Sigmoid colon (tissue), 7 donors: ENCODE data around the gene USHBP1. TPM values are rescaled to one million over a fixed set of nuclear protein-coding genes. Genes with fewer than 3 reads are reported as not detected.
A peak's percentile ranks its signal among the peaks of the same experiment; 100 is the strongest.

Experiments used
- DNase-seq: peaks from one replicate; pipeline ENCODE4 v3.0.0-alpha.2; 2019
- H3K27ac ChIP-seq, 4 donors: fragments of 200-600 bp; sonication (generic); one replicate each; pipeline ENCODE4 v1.5.1; 2016 to 2019; ENCODE audit warnings: mild to moderate bottlenecking in 1 of 4
- H3K27me3 ChIP-seq, 3 donors: fragments of 200-600 bp; sonication (generic); one replicate each; pipeline ENCODE4 v1.5.1; 2019; ENCODE audit warnings: mild to moderate bottlenecking in 1 of 3
- H3K36me3 ChIP-seq, 4 donors: fragments of 200-600 bp; sonication (generic); one replicate each; pipeline ENCODE4 v1.5.1; 2016 to 2019
- H3K4me1 ChIP-seq, 4 donors: fragments of 200-600 bp; sonication (generic); one replicate each; pipeline ENCODE4 v1.5.1; 2017 to 2019
- H3K4me3 ChIP-seq, 4 donors: fragments of 200-600 bp; sonication (generic); one replicate each; pipeline ENCODE4 v1.5.1; 2017 to 2019; ENCODE audit warnings: mild to moderate bottlenecking in 2 of 4, moderate library complexity in 1 of 4
- H3K9me3 ChIP-seq, 4 donors: fragments of 200-600 bp in 3 of 4; sonication (generic) in 3 of 4; one replicate each; pipeline versions ENCODE4 v1.5.1 to v1.6.1; 2013 to 2019
- EP300 ChIP-seq, 4 donors: sonication (generic); formaldehyde crosslinking; IDR thresholded peaks; one replicate each; pipeline ENCODE4 v1.6.1; 2017; ENCODE audit warnings: antibody characterized with exemption in 4 of 4
- POLR2A ChIP-seq, 2 donors: fragments of 450-650 bp; IDR thresholded peaks; one replicate each; pipeline ENCODE4 v1.6.1; 2016; ENCODE audit warnings: antibody characterized with exemption in 2 of 2, mild to moderate bottlenecking in 2 of 2, moderate library complexity in 2 of 2
- POLR2AphosphoS5 ChIP-seq, 4 donors: sonication (generic); formaldehyde crosslinking; IDR thresholded peaks; one replicate each; pipeline ENCODE4 v1.6.1; 2017; ENCODE audit warnings: antibody characterized with exemption in 4 of 4
- WGBS, 2 donors: extraction: QIAGEN DNeasy Blood & Tissue Kit; methylation state at CpG; one replicate each; pipeline ENCODE4 v1.1.7; 2013; 5-methylcytosine and 5-hydroxymethylcytosine counted together
- intact Hi-C: fragments of 100-400 bp; cut with DNase I; formaldehyde crosslinking; loops from one replicate; pipeline ENCODE4 v1.15.1; 2023
- polyA plus RNA-seq, 3 donors: library from polyadenylated mRNA; stranded (reverse); fragments of 200-250 nt; gene quantifications; one replicate each; pipeline ENCODE4 v1.2.3, GENCODE V29; 2013
- total RNA-seq, 4 donors: library from RNA; depleted of rRNA; stranded (reverse); fragments of >200 nt; gene quantifications; one replicate each; pipeline ENCODE4 v1.1.0, GENCODE V29; 2016
- TF ChIP-seq, protein P1 (sequence below), 4 experiments: fragments of 450-650 bp in 3 of 4; fragments of 200-600 bp in 1 of 4; IDR thresholded peaks; one replicate each; pipeline ENCODE4 v1.5.1; 2016 to 2019; ENCODE audit warnings: antibody characterized with exemption in 4 of 4, mild to moderate bottlenecking in 3 of 4, moderate library complexity in 2 of 4
- donor health status: healthy with polysubstance abuse.
- donor health status: Bipolar disorder and iron deficiency.
- donor health status: healthy.

The USHBP1 gene, protein sequence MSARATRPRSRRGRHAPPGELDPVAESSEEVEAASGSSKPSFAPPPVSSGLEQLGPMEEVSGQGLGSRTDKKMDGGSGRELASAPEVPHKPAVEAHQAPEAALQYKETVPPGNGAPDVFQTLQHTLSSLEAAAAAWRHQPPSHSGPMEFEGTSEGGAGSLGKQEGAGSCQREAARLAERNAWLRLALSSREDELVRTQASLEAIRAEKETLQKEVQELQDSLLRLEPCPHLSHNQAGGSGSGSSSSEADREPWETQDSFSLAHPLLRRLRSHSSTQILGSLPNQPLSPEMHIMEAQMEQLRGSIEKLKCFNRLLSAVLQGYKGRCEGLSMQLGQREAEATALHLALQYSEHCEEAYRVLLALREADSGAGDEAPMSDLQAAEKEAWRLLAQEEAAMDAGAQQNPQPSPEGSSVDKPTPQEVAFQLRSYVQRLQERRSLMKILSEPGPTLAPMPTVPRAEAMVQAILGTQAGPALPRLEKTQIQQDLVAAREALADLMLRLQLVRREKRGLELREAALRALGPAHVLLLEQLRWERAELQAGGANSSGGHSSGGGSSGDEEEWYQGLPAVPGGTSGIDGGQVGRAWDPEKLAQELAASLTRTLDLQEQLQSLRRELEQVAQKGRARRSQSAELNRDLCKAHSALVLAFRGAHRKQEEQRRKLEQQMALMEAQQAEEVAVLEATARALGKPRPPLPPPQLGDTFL
- 10 to 100 TPM in 1 of 4 donors, 1 to 10 TPM in 3; 1.6 to 18.6 (median 4.4) TPM for total RNA-seq
- polyA plus RNA-seq: 1 to 10 TPM in 1 of 3 donors, under 1 TPM in 2; 0.23 to 2.1 (median 0.60) TPM

GRCh38 chr19:17264641-17264979 lies at the start of gene USHBP1:
TSS of gene USHBP1 (minus strand) at chr19:17264745. CDS start at chr19:17264299, 446 bp downstream.
- 39 to 55% methylated on average over 5 of the region's 5 CpGs for WGBS, 2 donors
- Histone ChIP-seq H3K27ac (peak within 1 kb of the TSS in 2 of 4 donors; percentile 9 to 60), H3K4me1 (peaks cover 0 to 13% (median 11%) of the 10 kb centered on the region in 4 donors), H3K36me3 (peaks cover 0 to 11% (median 2%) of the 10 kb centered on the region in 4 donors), H3K9me3 (peaks cover 0 to 3% (median 0%) of the 10 kb centered on the region in 4 donors), H3K27me3 (no peaks in the 10 kb centered on the region), H3K4me3 (peak within 1 kb of the TSS in 3 of 4 donors; percentile 12 to 25 (median 24))
- peak in 3 of 4 donors; percentile 30 to 44 (median 40) for TF ChIP-seq POLR2AphosphoS5 (IDR thresholded peaks at IDR 0.05)
- TF ChIP-seq POLR2A (IDR thresholded peaks at IDR 0.05): no peak
- intact Hi-C loops: no loop called here
- no peak for DNase-seq

DNA sequence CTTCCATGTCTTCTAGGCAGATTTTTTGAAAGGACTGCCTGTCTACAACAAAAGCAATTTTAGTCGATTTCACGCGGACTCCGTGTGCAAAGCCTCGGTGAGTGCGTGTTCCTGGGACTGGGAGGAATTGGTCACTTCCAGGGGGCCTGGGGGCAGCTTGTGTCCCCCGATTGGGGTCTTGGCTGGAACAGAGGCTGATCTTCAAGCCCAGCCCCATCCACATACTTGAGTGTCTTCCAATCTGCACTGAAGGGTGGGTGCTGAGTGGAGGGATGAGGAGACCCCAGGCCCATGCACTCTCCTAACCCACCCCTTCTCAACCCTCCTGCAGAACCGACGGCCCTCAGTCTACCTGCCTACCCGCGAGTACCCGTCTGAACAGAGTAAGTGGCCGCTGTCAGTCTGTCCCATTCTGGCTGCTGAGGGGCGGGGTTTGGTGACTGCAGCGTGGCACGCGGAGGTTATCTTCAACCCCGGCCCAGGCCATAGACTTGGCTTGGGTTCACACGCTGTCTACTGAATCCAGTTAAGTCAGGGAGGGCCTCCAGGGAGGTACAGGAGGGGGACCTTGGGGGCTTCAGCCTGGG lies 49.6 kb upstream of the USHBP1 start:
- Histone ChIP-seq H3K9me3 (no peaks in the 10 kb centered on the region), H3K4me1 (peaks cover 0 to 30% (median 25%) of the 10 kb centered on the region in 4 donors), H3K27ac (no peak overlapping the region), H3K4me3 (no peak overlapping the region), H3K36me3 (peaks cover 8 to 60% (median 23%) of the 10 kb centered on the region in 4 donors), H3K27me3 (no peaks in the 10 kb centered on the region)
- DNase-seq: peak; percentile 56
- TF ChIP-seq POLR2A (IDR thresholded peaks at IDR 0.05) (no peak), POLR2AphosphoS5 (IDR thresholded peaks at IDR 0.05) (no peak), EP300 (IDR thresholded peaks at IDR 0.05) (no peak)
- TF ChIP-seq, protein P1, sequence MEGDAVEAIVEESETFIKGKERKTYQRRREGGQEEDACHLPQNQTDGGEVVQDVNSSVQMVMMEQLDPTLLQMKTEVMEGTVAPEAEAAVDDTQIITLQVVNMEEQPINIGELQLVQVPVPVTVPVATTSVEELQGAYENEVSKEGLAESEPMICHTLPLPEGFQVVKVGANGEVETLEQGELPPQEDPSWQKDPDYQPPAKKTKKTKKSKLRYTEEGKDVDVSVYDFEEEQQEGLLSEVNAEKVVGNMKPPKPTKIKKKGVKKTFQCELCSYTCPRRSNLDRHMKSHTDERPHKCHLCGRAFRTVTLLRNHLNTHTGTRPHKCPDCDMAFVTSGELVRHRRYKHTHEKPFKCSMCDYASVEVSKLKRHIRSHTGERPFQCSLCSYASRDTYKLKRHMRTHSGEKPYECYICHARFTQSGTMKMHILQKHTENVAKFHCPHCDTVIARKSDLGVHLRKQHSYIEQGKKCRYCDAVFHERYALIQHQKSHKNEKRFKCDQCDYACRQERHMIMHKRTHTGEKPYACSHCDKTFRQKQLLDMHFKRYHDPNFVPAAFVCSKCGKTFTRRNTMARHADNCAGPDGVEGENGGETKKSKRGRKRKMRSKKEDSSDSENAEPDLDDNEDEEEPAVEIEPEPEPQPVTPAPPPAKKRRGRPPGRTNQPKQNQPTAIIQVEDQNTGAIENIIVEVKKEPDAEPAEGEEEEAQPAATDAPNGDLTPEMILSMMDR (IDR thresholded peaks at IDR 0.05): no peak
- WGBS, 2 donors: 91 to 96% methylated on average over 19 of the region's 19 CpGs
- intact Hi-C loops: no loop called here

GRCh38 chr19:17312189-17313113 lies 47.9 kb upstream of the USHBP1 start:
- Histone ChIP-seq H3K27ac (no peak overlapping the region), H3K4me1 (peaks cover 0 to 40% (median 31%) of the 10 kb centered on the region in 4 donors), H3K27me3 (no peaks in the 10 kb centered on the region), H3K9me3 (no peaks in the 10 kb centered on the region), H3K36me3 (peaks cover 8 to 44% (median 20%) of the 10 kb centered on the region in 4 donors), H3K4me3 (no peak overlapping the region)
- WGBS, 2 donors: 91% methylated on average over 20 of the region's 20 CpGs
- intact Hi-C loops: no loop called here
- no peak for TF ChIP-seq EP300 (IDR thresholded peaks at IDR 0.05)
- TF ChIP-seq, protein P1 (IDR thresholded peaks at IDR 0.05): no peak
- TF ChIP-seq POLR2AphosphoS5 (IDR thresholded peaks at IDR 0.05): no peak
- no peak for TF ChIP-seq POLR2A (IDR thresholded peaks at IDR 0.05)
- no peak for DNase-seq

DNA sequence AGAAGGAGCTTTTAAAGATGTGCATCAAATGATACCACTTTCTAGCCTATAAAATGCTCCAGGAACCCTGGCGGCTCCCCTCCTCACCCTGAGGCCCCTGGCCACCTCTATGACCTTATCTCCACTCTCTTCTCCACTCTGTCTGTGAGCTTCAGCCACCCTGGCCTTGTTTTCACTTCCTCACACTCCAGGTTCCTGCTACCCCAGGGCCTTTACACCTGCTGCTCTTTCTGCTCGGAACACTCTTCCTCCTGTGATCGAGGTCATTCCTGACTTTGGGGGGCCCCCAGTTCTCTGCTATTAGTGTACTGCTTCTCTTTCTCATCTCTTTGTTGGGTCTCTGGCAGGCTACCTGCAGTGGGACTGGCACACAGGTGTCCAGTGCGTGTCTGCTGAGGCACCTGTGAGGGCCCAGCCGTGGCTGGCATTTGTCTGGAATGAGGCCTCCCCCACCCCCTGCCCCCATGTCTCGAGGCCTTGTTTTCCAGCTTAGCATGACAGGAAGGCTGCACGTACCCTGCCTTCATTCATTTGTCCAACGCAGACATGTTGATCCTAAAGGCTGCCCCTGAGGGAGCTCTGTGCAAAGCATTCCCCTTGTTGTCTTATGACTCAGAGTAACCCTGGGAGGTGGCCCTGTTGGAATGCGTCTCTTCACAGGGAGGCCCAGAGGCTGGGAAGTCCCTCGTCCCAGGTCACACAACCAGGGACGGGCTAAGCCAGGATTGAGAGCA lies 47.1 kb upstream of the USHBP1 start:
- H3K27me3 ChIP-seq: no peaks in the 10 kb centered on the region
- no peak for DNase-seq
- no peak overlapping the region for H3K27ac ChIP-seq
- no peak overlapping the region for H3K4me3 ChIP-seq
- H3K36me3 ChIP-seq: peaks cover 8 to 40% (median 17%) of the 10 kb centered on the region in 4 donors
- peaks cover 0 to 49% (median 39%) of the 10 kb centered on the region in 4 donors for H3K4me1 ChIP-seq
- 84% methylated on average over 11 of the region's 11 CpGs for WGBS, 2 donors
- no peak for TF ChIP-seq EP300 (IDR thresholded peaks at IDR 0.05)
- TF ChIP-seq, protein P1 (IDR thresholded peaks at IDR 0.05): no peak
- TF ChIP-seq POLR2A (IDR thresholded peaks at IDR 0.05): no peak
- no peak for TF ChIP-seq POLR2AphosphoS5 (IDR thresholded peaks at IDR 0.05)
- intact Hi-C loops: no loop called here
- H3K9me3 ChIP-seq: no peaks in the 10 kb centered on the region
